ENCODE measurements around the gene ZFYVE28. TPM values are rescaled to one million over a fixed set of nuclear protein-coding genes. Genes with fewer than 3 reads are reported as not detected.

ZFYVE28 gene
- total RNA-seq, 1 donor from 2014 or later, result 16.6 TPM

DNA sequence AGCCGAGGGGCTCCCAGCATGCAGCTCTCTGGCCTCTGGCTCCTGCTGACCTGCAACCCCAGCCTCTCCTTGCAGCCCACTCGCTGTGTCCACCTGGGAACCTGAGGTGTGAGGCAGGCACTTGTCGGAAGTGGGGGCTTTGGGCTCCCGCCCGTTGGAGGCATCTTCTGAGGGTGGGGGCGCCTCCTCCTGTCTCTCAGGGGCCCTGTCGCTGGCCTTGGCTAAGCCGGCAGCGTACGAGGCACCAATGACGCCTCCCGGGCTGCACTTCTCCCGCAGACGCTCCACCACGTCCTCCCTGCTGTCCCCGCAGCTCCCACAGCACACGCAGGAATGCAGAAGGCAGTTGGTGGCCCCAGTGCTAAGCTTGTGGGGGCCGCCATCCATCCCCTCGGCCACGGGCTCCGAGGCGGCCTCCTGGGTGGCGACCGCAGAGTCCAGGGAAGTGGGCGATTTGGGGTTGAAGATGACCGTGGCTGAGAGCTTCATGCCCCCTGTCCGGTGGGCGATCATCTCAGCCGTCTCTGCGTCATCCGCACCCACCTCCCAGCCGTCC lies 114.0 kb downstream of the ZFYVE28 start:
- TF ChIP-seq, protein P1, sequence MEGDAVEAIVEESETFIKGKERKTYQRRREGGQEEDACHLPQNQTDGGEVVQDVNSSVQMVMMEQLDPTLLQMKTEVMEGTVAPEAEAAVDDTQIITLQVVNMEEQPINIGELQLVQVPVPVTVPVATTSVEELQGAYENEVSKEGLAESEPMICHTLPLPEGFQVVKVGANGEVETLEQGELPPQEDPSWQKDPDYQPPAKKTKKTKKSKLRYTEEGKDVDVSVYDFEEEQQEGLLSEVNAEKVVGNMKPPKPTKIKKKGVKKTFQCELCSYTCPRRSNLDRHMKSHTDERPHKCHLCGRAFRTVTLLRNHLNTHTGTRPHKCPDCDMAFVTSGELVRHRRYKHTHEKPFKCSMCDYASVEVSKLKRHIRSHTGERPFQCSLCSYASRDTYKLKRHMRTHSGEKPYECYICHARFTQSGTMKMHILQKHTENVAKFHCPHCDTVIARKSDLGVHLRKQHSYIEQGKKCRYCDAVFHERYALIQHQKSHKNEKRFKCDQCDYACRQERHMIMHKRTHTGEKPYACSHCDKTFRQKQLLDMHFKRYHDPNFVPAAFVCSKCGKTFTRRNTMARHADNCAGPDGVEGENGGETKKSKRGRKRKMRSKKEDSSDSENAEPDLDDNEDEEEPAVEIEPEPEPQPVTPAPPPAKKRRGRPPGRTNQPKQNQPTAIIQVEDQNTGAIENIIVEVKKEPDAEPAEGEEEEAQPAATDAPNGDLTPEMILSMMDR (IDR thresholded peaks at IDR 0.05), result no peak
- peak; percentile 7 for ATAC-seq
- intact Hi-C loops (cut with DNase I), result no loop called here
- no peak for DNase-seq
- Histone ChIP-seq H3K27ac (no peak overlapping the region), H3K36me3 (no peaks in the 10 kb centered on the region), H3K4me1 (no peaks in the 10 kb centered on the region), H3K4me3 (no peak overlapping the region), H3K27me3 (no peaks in the 10 kb centered on the region), H3K9me3 (no peaks in the 10 kb centered on the region)

DNA sequence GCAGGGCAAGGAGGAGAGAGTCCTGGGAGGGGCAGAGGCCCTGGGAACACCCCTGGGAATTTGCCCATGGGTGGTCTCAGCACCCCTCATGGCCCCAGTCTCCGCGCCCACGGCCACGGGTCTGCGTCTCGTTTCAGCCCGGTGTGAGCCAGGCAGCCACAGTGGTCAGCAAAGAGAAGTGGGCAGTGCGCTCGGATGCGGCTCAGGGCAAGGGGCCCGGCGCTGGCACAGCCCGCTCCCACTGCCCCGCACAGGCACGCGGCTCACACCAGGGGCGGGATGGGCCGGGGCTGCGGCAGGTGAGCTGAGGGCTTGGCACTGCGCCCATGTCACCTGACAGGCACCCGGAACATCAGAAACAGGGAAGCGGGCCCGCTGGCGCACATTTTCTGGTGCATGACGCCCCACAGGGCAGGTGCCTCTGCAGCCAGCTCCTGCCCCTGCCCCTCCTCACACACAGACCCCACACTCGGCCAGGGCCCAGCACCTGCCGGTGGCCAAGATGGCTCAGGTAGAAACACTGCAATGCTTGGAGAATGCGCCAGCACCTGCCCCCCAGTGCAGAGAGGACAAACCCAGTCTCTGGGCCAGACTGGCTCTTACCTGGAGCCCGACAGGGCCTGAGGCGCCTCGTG lies 114.6 kb downstream of the ZFYVE28 start:
- no peak for DNase-seq
- Histone ChIP-seq H3K4me3 (no peak overlapping the region), H3K27me3 (no peaks in the 10 kb centered on the region), H3K27ac (no peak overlapping the region), H3K9me3 (no peaks in the 10 kb centered on the region), H3K4me1 (no peaks in the 10 kb centered on the region), H3K36me3 (no peaks in the 10 kb centered on the region)
- intact Hi-C loops (cut with DNase I), result no loop called here
- peak; percentile 5 for ATAC-seq
- TF ChIP-seq, protein P1 (IDR thresholded peaks at IDR 0.05), result no peak

DNA sequence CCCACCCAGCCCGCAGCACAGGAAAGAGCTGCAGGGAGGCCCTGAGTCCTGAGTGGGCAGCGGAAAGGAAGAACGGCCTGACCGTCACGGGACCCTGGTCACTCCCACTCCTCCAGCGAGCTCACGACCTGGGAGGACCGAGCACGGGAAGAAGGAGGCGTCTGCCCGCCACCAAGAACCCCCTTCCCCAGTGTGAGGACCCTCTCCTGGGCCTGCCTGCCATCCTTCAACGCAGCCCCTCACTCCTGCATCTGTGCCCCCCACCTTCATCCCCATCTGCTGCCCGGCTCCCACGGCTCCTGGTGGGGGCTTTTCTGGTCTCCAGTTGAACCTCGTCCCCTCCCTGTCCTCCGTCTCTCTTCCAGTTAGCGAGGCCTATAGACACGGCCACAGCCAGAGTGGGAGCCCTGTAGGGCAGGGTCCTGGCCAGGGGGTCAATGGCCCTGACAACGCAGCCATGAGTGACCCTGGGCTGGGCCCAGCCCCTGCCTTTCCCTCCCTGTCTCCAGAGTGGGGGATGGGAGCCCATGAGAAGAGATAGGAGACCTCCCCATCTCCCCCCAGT lies 115.2 kb downstream of the ZFYVE28 start:
- no peak for ATAC-seq
- no peaks in the 10 kb centered on the region for H3K9me3 ChIP-seq
- TF ChIP-seq, protein P1 (IDR thresholded peaks at IDR 0.05), result no peak
- no peak overlapping the region for H3K27ac ChIP-seq
- H3K27me3 ChIP-seq, result no peaks in the 10 kb centered on the region
- H3K36me3 ChIP-seq, result no peaks in the 10 kb centered on the region
- no peak overlapping the region for H3K4me3 ChIP-seq
- no peaks in the 10 kb centered on the region for H3K4me1 ChIP-seq
- intact Hi-C loops (cut with DNase I), result no loop called here
- no peak for DNase-seq

DNA sequence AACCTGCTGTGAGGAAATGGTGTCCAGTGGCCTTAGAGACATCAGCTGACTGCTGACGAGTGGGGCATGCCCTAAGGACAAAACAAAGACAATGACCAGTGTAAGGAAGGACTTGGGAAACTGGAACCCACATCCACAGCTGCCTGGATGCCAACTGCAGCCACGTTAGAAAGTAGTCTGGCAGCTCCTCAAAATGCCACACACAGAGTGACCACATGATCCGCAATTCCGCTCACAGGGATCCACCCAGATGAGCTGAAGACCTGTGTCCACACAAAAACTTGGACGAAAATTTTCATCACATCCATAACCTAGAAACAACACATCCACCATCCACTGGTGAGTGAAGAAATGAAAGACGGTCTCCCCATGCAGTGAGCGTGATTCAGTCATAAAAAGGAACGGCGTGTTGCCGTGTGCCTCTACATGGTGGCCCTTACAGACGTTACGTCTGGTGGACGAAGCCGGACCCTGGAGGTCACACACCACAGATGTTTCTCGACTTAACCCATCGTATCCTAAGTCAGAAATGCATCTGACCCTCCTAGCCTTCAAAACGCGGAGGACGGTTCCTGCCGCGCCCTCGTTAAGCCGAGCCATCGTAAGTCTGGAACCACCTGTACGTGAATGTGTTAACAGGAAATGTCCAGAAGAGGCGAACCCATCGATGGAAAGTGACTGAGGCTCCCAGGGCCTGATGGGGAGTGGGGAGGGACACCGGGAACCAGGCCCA lies 115.9 kb downstream of the ZFYVE28 start:
- no peaks in the 10 kb centered on the region for H3K27me3 ChIP-seq
- TF ChIP-seq, protein P1 (IDR thresholded peaks at IDR 0.05), result no peak
- no peak overlapping the region for H3K27ac ChIP-seq
- intact Hi-C loops (cut with DNase I), result no loop called here
- no peaks in the 10 kb centered on the region for H3K9me3 ChIP-seq
- DNase-seq (no peak), ATAC-seq (no peak)
- H3K36me3 ChIP-seq, result no peaks in the 10 kb centered on the region
- no peak overlapping the region for H3K4me3 ChIP-seq
- no peaks in the 10 kb centered on the region for H3K4me1 ChIP-seq

DNA sequence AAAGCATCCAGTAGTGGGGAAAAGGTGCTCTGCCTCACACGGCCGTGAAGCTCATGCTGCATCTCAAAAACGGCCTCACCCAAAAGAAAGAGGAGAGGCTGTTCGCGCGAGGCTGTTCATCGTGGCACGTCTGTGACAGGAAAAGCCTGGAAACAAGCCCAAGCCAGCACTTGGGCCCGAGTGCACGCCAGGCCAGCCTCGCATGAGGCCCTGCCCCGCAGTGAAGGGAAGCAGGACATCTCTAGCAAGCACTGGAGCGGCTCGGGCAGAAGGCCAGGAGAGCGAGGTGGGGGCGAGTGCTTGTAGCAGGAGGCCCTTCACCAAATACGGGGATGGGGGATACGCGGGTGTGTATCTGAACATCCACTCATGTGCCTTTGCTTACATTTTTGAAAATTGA lies 116.6 kb downstream of the ZFYVE28 start:
- no peak for DNase-seq
- ATAC-seq, result no peak
- no peaks in the 10 kb centered on the region for H3K27me3 ChIP-seq
- intact Hi-C loops (cut with DNase I), result no loop called here
- TF ChIP-seq, protein P1 (IDR thresholded peaks at IDR 0.05), result no peak
- H3K9me3 ChIP-seq, result no peaks in the 10 kb centered on the region
- no peaks in the 10 kb centered on the region for H3K4me1 ChIP-seq
- no peak overlapping the region for H3K4me3 ChIP-seq
- no peak overlapping the region for H3K27ac ChIP-seq
- H3K36me3 ChIP-seq, result no peaks in the 10 kb centered on the region
